Stimulated activated CD4-positive, alpha-beta T cell treated with anti-CD3 and anti-CD28 coated beads, Interleukin-1b, Interleukin-23, amount 100 ng/mL, for 24 hours (primary cell): Measurements from ENCODE around the gene ABHD6.
"Not testable (repeated sequence)": the region's sequence is repeated elsewhere in the genome, so short reads cannot be mapped to it uniquely, and the experiment has no call there.

Source experiments
- DNase-seq, 4 experiments: peaks; one replicate each; pipeline ENCODE4 v3.0.0-alpha.2; 2020; ENCODE audit warnings: low read depth in 4 of 4, low spot score in 1 of 4

Gene ABHD6, protein sequence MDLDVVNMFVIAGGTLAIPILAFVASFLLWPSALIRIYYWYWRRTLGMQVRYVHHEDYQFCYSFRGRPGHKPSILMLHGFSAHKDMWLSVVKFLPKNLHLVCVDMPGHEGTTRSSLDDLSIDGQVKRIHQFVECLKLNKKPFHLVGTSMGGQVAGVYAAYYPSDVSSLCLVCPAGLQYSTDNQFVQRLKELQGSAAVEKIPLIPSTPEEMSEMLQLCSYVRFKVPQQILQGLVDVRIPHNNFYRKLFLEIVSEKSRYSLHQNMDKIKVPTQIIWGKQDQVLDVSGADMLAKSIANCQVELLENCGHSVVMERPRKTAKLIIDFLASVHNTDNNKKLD

DNA sequence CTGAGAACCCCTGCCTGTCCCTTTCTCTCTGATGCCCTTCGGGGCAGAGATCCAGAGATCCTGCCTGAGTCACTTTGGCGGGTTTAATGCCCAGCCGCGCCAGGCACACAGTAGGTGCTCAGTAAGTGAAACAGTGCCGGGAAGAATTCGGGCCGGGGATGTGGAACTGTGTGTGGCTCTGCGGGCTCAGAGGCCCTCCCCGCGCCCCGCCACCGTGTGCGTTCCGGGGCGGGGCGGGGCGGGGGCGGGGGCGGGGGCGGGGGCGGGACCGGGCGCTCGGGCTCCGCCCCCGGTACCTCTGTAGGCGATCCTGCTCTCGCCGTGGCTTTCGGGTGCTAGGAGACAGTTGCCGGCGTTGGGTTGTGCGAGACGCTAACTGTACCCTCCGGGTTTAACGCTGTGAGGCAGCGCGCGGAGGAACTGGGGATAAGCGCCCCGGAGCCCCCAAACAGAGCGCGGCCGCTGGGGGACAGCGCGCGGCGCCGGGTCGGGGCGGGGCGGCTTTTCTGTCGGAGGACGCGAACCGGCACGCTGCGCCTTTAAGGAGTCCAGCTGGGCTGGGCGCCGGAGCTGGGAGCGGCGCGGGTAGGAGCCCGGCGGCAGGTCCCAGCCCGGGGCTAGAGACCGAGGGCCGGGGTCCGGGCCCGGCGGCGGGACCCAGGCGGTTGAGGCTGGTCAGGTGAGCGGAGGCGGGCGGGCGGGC lies at the start of gene ABHD6:
TSS of gene ABHD6 (plus strand) at position 555 of the 703 bp plus-strand sequence. CDS start 18,795 bp downstream, outside the sequence.
- DNase-seq, result peak; percentile 54 to 72 (median 66)

DNA sequence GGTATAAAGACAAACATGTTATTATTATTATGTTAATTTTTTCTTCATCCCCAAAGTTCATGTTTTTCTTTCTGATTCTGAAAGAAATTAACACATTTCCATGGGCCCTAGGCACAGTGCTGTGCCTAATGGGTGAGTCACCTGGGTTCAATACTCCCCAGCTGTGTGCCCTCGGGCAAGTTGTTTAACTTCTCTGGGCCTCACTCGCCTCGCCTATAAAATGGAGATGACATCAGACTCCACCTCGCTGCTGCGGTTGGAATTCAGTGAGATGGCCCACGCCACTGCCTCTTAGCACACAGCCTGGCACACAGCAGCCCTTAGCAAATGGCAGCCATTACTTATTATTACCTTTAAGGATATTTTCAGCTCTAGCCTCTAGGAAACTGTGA lies 49.4 kb upstream of the ABHD6 start:
- no peak for DNase-seq

DNA sequence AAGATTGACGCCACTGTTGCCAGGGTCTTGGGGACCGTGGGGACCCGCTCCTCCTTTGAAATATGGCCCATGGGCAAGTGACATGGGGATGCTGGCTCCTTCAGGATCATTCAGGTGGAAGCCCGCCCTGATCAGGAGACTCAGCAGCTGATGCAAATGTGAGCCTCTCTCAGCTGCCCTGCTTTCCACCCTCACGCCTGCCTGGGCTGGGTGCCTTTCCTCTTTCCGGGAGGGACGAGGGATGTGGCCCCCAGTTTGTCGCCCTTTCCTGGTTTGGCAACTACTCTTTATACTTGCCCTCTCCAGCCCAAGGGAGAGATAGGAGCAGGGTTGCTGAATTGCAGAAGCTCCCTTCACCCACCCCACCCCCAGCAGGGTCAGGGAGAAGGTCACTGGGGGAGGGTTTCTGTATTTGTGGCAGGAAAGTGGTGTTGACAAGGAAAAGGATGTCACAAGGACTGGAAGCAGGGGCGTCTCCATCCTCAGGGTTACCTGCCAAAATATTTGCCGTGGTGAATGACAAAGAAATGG lies 48.6 kb upstream of the ABHD6 start:
- DNase-seq, result no peak

DNA sequence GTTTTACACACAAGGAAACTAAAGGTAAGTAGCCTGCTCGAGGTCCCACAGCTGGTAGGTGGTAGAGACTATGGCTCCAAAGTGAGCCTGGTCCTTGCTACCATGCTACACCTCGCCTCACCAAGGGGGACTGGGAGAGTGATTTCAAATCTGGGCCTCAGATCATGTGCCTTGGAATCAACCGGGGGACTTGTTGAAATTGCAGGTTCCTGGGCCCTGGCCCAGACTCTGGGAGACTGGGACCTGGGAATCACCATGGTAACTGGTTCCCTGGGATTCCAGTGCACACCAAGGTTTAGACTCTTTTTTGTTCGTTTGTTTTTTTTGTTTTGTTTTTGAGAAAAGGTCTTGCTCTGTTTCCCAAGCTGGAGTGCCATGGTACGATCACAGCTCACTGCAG lies 47.9 kb upstream of the ABHD6 start:
- DNase-seq, result no peak

DNA sequence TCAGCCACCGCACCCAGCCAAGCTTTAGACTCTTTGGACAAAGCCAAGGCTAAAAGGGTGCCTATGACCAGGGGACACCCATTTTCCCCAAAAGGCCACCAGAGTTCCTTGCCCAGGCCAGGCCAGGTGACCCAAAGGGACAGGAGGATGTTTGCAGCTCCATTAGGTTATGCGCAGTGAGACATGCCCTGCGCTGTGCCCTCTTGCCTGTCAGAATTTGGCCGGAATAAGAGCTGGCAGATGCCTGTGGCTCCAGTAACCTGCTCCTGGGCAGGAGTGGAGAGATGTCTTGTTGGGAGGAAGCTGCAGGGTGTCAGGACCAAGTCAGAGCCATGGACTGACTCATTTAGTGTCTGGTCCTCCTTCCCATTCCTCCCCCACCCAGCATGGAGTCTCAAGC lies 47.3 kb upstream of the ABHD6 start:
- DNase-seq, result no peak

DNA sequence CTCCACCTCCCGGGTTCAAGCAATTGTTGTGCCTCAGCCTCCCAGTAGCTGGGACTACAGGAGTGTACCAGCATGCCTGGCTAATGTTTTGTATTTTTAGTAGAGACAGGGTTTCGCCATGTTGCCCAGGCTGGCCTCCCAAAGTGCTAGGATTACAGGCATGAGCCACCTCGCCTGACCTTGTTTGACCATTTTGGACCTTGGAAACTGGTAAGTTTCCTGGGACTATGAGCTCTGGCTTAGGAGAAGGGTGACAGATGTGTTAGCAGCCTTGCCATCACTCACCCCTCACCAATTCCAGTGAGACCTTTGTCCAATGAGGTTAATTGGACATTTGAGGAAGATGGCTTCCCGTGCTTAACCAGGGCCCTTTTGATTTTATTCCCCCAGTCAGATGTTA lies 46.7 kb upstream of the ABHD6 start:
- DNase-seq, result no peak

DNA sequence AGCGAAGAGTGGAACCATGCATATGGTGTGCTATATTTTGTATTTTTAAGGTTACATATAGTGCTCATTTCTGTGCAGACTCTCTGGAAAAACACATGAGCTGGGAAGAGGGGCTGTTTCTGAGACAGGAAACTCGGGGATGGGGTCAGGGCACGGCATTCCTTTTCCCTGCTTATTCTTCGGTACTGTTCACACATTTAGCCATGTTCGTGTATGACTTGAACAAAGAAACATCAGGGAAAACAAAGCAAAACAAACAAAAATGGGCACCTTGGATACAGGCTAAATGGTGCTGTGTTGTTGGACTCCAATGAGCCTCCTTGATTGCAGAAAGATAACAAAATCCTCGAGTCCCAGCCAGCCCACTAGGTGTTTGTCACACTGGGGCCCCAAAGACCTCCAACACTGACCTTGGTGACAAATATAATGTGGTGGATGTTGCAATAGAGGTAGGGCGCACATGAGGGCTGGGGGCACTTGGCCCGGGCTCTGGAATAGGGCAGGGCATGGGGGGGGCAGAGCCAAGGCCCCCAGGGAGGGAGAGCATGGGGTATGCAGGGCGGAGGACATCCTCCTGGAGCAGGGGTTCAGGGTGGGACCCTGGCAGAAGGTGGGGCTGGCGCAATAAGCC lies 46.1 kb upstream of the ABHD6 start:
- DNase-seq, result no peak

DNA sequence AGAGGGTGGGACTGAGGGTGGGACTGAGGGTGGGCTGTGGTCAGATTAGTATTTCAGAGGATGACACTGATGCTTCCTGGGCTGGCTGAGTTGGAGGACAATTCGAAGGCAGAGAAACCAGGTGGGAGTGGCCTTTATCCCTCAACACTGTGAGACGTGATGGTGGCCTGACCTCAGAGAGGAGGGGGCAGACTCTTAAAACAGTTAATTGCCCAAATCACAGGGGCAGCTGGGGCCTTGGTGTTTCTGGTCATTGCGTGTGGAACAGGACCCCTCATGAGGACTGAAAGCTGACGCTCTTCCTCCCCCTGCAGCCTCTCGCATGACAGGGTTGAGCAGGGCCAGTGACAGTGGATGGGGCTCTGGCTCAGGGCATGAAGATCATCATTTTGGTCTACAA lies 45.5 kb upstream of the ABHD6 start:
- no peak for DNase-seq

DNA sequence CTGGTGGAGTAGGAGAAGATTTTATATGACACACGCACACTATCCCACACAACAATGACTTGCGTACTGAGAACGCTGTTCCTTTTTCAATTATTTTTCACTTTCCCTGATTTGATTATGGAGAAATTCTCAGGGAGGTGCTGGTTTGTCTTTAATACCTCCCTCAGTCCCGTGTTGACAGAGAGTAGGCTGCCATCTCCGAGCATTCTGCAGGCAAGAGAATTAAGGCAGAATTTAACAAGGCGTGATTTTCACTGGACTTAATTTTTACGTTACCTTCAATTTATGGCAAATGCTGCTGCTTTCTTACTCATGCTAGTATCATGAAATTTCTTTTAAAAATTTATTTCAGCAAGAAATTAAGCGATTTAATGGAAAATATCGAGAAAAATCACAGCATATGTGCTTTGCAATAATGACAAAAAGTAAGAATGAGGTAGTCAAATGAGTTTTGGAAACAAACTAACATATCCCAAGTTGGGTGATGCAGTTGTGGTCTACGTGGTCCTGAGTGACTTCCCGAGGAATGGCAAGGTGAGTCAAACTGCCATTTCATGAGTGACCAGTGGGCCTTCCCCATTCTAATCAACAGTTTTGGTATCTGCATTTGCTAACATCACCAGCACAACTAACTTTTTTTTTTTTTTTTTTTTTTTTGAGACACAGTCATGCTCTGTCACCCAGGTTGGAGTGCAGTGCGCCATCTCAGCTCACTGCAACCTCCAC lies 43.7 kb upstream of the ABHD6 start:
- DNase-seq, result no peak

DNA sequence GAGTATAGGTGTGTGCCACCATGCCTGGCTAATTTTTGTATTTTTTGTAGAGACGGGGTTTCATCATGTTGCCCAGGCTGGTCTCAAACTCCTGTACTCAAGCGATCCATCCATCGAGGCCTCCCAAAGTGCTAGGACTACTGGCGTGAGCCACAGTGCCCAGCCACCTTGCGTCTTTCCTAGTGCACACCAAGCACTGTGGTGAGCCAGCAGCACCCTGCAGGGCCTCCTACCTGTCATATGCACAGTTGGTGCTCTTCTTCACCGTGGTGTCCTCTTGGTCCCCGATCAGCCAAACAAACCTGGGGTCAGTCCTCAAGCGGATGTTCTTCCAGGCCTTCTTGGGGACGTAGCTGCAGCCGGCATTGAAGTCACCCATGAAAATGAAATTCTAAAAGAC lies 40.0 kb upstream of the ABHD6 start:
- no peak for DNase-seq

DNA sequence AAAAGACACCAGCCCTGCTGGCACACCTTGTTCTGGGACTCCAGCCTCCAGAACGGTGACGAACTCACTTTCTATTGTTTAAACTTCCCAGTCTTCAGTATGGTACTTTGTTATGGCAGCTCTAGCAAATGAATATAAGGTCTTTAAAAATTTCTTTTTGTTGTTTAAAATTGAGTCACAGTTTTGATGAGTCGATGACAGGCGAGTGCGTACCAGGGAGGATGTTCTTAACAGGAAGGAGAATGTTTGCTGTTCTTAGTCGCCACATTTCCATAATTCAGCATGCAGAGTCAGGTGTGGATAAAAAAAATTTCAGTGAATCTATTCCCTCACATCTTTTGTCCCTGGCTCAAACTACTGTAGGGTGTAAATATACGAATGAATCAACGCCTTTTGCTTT lies 39.2 kb upstream of the ABHD6 start:
- no peak for DNase-seq

DNA sequence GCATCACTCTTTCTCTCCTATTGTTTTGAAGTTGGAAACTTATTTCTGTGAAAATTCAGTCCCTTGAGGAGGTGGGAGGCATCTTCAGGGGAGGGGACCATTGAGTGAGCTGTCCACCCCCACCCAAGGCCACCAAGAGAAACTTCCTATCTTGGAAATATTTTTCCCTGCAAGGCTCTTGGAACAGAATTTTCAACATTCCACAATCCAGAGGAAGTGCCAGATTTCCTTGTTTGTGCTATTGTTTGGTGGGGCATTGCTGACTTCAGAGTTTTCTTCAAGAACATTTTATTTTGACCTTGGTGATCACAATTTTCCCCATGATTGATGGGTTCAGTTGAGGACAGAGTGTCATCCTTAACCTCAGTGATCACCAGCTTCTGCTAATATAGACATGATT lies 38.8 kb upstream of the ABHD6 start:
- no peak for DNase-seq

DNA sequence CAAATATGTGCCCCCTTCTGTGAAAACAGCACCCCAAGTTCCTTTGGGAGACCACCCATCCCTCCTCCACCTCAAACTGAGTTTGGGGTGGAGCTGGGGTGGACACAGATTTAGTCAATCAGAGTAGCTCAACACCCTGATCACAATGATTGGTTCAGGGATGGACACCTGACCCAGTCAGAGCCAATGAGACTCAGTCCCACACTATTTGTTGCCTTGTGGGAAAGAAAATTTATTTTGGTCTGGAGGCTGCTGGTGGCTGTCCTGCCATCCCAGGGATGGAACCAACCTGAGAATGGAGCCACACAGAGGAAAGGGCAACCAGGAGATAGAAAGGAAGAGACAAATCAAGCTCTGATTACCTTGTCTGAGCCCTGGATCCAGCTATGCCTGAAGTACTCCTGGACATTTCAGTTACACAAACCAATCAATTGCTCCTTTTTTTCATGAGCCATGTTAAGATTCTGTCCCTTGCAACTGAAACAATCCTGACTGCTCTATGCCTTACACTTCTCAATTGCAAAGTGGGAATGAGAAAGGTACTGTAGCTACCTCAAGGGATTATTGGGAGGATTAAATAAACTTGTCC lies 37.4 kb upstream of the ABHD6 start:
- DNase-seq, result no peak

DNA sequence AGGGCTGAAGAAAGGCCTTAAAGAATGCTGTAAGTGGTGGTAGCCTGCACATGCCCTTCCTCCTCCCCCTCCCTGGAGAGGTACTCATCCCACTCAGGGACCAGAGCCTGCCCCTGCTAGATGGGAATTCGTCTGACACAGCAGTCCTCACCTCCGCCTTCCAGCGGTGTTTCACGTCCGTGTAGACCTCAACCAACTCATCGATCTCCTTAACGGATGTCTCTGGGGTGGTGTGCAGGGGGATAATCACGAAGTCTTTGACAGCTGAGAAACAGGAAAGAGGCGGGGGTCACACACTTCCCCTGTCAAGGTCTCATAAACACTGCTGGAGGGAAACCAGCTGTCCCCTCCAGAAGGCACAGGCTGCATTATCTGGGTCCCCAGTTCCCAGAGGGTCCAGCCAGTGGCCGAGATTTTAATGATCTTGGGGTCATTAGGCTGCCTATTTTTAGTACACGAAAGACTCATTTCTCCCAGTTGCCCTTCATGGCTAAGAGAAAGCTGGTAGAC lies 36.7 kb upstream of the ABHD6 start:
- DNase-seq, result no peak

DNA sequence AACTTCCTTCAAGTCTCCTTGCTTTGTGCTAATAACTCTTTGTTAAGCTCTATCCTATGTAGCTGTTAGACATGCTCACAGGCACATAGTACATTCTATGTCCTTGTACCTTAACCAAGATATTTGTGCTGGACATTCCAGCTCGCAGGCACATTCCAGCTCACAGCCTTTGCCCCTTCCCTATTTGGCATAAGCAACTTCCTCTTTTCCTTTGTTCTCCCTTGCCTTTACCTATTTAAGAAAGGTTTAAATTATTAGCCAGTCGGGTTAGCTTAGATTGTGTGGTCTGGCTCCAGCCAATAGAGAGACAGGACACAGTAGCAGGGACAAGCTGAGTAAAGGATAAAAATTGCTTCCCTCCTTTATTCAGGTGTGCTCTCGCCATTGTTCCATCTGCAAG lies 36.1 kb upstream of the ABHD6 start:
- not testable (repeated sequence) for DNase-seq

DNA sequence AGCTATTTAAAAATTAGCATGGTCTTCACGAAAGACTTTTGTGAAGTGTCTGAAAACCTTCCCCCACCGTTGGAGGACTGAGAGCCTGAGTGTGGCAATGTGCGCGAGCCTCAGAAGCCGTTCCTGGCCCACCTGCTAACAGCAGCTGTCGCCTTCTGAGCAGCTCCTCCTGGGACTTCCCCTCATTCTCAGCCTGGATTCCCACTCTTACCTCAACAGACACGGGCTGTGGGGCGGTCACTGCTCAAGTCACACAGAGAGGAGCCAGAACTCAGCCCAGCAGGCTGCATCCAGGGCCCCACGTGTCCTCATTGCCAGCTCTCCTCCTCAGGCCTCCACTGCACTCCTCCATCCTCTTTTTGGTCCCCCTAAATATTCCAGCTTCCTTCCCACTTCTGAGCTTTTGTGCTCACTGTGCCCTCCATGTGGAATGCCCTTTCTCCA lies 34.7 kb upstream of the ABHD6 start:
- DNase-seq, result no peak

DNA sequence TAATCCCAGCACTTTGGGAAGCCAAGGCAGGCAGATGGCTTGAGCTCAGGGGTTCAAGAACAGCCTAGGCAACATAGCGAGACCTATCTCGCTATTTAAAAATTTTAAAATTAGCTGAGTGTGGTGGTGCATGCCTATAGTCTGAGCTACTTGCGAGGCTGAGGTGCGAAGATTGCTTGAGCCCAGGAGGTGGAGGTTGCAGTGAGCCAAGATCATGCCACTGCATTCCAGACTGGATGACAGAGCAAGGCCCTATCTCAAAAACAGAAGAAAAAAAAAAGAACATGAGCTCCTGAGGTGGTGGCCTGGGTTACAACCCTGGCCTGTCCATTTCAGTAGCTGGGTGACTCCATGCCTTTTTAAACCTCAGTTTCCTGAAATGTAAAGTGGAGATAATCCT lies 34.1 kb upstream of the ABHD6 start:
- DNase-seq, result no peak

DNA sequence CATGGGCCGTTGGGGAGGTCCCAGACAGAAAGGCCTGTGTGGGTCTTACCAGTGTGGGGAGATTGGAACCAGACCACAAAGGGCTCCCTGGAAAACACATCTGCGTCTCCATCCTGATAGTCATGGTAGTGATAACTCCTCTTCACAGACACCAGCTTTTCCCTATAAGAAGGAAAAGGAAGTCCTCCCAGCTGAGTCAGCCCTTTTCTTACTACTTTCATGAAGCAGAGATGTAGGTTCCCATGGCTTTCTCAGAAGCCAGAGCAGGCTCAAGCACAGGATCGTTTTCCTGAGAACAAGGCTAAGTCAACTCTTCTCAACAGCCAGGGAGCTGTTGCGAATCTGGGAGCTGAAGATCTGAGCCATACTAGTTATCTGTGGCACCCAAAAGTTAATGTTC lies 32.9 kb upstream of the ABHD6 start:
- no peak for DNase-seq

DNA sequence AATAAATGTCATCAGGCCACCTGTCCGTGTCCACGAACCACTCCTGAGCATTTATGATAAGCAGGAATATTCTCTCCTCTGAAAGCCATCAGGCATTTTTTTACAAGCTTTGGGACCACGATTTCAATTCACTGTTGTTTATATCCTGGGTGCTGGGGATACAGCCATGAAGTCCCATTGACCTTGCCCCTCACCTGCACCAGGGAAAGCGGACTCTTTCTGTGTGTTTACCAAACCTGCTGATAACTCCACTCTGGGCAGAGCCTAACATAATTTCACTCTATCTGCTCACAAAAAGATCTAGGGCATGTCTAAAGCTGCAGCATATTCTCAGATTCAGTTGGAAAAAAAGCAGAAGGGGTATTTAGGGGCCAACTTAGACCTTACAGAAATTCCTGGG lies 31.6 kb upstream of the ABHD6 start:
- no peak for DNase-seq

DNA sequence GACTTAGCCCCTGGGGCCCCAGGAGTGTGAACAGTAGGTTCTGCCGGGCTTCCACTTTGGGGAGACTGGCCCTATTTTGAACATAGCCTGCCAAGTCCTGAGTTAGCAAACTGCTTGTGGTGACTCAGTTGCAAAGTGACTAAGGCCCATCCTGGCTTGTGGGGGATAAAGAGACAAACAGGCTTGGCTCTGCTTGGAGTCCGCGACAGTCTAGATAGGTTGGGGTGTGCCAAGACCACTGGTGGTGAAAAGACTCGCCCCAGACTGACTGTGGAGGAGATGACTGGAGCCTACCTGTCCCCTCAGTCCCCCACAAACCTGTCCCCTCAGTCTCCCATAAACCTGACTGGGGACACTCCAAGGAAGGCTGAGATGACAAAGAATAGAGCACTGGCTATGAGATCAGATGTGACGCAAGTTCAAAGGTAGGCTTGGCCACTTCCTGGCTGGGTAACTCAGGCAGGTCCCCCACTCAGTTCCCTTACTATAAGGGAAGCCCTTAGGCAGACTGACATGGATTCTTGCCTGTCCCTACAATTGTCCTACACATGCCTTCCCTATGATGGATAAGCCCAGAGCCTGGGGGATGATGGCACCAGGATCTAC lies 31.1 kb upstream of the ABHD6 start:
- no peak for DNase-seq
